HFF-Myc (cell line): Measurements from ENCODE around the gene MRPL44.

Source experiments
- DNase-seq: peaks from one replicate; pipeline ENCODE4 v3.0.0-alpha.2; 2011; ENCODE audit warnings: low read depth; ENCODE audit errors: extremely low read depth
- H3K4me3 ChIP-seq: replicated peaks from 2 replicates; pipeline ENCODE4 v1.5.1; 2011; ENCODE audit warnings: low read depth, mild to moderate bottlenecking, control low read depth, low read length
- TF ChIP-seq, protein P1 (sequence below): IDR thresholded peaks from 2 replicates; pipeline ENCODE4 v1.5.1; 2012; ENCODE audit warnings: mild to moderate bottlenecking, low read depth, low read length, control low read depth; ENCODE audit errors: missing control alignments

Gene MRPL44

DNA sequence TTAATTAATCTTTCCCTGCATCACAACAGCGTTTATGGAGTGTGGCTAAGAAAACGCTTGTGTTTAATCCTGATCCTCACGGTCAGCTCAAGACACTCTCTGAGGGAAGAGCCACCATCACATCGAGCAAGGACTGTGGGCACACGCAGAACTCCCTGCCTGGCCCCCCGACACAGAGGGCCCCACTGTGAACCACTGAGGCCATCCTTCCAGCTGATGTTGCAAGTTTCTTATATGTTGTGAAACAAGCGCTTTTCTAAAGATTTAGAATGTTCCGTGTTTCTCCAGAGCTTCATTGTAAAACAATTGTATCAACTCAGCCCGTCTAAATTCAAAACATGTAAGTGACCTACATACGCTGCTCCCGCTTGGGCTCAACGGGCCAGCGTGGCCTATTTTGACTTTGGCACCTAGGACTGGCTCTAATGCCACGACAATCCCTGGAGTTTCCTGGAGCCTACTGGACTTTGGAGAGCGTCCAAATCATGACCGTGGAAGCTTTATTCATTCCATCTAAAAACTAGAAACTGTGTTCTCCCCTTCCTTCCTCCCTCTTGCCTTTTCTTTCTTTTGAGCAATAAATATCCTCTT, 46.9 kb downstream of the MRPL44 start:
- TF ChIP-seq, protein P1, sequence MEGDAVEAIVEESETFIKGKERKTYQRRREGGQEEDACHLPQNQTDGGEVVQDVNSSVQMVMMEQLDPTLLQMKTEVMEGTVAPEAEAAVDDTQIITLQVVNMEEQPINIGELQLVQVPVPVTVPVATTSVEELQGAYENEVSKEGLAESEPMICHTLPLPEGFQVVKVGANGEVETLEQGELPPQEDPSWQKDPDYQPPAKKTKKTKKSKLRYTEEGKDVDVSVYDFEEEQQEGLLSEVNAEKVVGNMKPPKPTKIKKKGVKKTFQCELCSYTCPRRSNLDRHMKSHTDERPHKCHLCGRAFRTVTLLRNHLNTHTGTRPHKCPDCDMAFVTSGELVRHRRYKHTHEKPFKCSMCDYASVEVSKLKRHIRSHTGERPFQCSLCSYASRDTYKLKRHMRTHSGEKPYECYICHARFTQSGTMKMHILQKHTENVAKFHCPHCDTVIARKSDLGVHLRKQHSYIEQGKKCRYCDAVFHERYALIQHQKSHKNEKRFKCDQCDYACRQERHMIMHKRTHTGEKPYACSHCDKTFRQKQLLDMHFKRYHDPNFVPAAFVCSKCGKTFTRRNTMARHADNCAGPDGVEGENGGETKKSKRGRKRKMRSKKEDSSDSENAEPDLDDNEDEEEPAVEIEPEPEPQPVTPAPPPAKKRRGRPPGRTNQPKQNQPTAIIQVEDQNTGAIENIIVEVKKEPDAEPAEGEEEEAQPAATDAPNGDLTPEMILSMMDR = no peak
- no peak overlapping the region for H3K4me3 ChIP-seq
- no peak for DNase-seq

DNA sequence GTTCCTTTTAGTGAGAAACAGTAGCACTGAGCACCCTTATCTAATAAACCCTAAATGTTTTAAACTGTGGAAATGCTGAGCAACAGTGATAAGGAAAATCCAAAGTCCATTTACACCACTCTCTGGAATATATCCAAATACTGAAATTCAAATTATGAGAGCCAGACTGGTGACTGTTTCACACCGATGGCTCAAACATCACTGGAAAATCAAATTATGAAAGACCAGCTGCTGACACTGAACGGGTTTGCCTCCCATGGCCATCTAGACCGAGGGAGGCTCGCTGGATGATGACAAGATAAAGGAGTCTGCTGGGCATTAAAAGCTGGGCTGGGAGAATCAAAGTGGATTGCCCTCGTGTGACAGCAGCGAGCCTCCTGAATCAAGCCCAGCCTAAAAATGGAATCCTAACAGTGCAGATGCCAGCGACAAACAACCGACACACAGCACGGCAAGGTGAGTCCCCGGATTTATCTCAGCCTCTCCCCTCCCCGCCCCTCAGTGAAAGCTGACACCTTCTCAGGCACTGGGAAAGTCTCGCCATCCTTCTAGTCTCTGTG, 51.5 kb downstream of the MRPL44 start:
- TF ChIP-seq, protein P1 = no peak
- DNase-seq = no peak
- no peak overlapping the region for H3K4me3 ChIP-seq

DNA sequence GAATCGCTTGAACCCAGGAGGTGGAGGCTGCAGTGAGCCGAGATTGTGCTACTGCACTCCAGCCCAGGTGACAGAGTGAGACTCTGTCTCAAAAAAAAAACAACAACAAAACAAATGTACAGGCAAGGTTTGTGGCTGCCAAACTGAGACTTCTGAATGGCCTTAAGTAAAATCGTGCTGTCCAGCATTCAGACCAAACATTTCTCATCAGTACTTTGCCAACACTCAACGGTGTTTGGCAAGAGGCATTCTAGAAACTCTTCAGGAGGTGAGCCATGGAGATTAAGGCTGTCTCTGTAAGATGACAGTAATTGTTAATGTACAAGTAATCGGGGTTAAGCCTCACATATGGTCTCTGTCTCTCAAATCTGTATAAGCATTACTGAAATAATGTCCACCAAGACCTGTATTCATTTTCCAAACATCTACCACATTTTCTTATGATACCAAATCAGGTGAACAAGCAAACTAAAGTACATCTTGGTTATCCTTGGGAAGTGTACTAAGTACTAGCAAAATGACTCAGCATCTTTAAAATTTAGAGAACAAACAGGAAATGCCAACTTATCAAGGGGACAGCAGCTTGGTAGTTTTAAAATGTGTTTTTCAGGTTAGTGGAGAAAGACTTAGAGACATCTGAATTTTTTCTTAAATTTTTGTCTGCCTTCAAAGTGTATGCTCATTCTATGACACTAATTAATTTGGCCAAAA, 52.5 kb downstream of the MRPL44 start:
- peak; percentile 12 for DNase-seq
- H3K4me3 ChIP-seq = no peak overlapping the region
- TF ChIP-seq, protein P1 = no peak

DNA sequence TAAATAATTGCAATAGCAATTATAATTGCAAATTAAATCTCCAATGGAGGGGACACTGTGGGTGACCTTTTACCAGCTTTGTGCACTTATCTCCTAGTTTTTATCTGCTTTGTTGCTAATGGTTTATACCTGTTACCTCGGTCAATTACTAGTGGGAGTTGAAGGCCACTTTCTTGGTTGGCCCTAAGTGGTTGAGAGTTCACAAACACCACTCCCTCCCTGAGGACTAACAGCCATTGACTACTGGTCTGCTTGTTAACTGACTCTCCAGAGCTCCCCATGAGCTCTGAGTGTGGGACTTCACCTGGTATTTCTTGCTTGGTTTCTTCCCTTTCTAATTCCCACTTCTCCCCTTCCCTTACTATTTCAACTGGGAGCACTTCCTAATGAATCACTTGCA, 54.6 kb downstream of the MRPL44 start:
- H3K4me3 ChIP-seq = no peak overlapping the region
- TF ChIP-seq, protein P1 = no peak
- DNase-seq = no peak

DNA sequence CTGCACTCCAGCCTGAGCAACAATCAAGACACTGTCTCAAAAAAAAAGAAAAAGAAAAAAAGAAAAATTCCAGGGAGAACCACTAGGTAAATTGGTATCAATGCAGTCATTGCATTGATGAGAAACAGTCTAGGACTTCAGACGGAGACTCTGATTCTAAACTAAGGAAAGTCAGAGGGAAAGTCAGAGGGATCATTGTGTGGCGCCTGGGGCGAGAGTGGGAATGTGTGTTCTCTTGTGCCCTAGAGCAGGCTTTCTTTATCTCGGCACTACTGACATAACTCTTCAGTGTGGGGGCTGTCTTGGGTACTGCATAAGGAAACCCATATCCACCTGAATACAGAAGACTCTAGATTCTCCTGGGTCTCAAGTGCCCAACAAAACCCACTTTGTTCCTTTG, 57.1 kb downstream of the MRPL44 start:
- no peak overlapping the region for H3K4me3 ChIP-seq
- TF ChIP-seq, protein P1 = no peak
- DNase-seq = no peak

DNA sequence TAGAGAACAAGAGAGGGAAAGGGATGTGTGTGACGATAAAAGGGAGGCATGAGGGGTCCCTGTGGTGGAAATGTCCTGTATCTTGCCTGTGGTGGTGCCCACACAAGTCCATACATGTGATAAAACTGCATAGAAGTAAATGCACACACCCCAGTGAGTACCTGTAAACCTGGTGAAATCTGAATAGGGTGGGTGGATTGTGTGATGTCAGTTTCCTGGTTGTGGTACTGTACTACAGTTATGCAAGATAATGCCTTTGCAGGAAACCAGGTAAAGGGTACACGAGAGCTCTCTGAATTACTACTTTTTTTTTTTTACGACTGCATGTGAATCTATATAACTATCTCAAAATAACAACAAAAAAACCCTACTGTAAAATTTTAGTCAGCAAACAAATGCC, 59.7 kb downstream of the MRPL44 start:
- H3K4me3 ChIP-seq = no peak overlapping the region
- no peak for DNase-seq
- TF ChIP-seq, protein P1 = no peak
